CD4-positive, alpha-beta T cell treated with Interleukin-10 for 1 hour (primary cell): ENCODE measurements around the gene LIN9.
"Not testable (repeated sequence)": the region's sequence is repeated elsewhere in the genome, so short reads cannot be mapped to it uniquely, and the experiment has no call there.

ENCODE experiments used
- DNase-seq: peaks from one replicate; pipeline ENCODE4 v3.0.0-alpha.2; 2020

The LIN9 gene

DNA sequence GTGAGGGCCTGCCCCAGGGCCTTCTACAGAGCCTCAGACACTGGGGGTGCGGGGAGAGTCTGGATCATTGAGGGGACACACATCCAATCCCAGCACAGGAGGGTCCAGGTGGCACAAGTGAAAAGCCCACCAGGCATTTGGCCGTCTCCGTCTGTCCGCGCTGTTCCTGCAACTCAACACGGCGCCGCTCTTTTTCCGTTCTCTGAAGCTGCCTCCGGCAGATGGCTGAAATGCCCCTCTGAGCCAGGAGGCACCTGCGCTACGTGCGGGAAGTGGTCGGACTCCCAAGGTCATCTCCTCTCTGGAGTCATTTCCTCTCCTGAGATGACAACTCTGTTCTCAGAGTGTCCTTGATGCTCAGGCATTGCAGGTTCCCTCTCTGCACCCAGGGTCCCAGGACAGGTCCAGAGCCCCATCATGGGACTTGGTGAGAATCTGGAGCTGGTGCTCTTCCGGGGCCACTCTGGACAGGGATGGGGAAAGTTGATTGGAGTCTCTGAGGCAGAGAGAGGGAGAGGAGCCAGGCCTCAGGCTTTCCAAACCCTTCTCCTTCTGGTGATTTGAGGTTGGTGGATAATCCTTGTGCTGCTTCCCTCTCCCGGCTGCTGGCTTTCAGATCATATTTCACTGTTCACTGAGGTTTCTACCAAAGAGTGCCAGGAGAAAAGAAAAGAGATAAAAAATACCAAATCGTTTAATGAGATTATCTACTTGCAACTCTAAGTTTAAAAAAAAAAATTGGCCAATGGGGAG is 99.5 kb downstream of the LIN9 start:
- no peak for DNase-seq

DNA sequence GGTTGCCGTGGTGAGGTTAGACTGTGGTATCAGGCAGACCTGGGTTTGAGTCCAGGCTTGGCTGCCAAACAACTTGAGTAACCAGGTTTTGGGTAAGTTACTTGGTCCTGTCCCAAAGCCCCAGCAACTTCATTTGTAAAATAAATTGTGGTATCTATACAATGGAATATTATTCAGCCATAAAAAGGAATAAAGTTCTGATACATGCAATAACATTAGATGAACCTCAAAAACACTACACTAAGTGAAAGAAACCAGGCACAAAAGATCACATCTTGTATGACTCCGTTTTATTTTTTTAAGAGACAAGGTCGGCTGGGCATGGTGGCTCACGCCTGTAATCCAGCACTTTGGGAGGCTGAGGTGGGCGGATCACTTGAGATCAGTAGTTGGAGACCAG is 101.9 kb downstream of the LIN9 start:
- no peak for DNase-seq

DNA sequence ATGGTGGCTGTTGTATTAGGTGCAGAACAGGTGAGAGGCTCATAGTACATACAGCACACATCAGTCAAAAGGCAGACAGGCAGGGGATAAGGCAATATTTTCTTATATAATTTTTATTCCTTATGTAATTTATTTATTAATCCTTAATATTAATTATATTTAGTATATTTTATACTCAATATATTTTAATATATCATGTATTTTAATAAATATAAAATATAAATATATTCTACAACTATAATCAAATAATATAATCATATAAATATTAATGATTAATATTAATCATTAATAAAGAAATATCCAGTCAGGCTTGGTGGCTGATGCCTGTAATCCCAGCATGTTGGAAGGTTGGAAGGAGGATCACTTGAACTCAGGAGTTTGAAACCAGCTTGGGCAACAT is 104.8 kb downstream of the LIN9 start:
- DNase-seq: no peak

GRCh38 chr1:226203655-226204054 is 105.3 kb downstream of the LIN9 start:
- no peak for DNase-seq

GRCh38 chr1:226203240-226203639 is 105.7 kb downstream of the LIN9 start:
- no peak for DNase-seq

- not testable (repeated sequence) for DNase-seq
These were observed 106.3 kb downstream of the LIN9 start for GRCh38 chr1:226202666-226203065.

DNA sequence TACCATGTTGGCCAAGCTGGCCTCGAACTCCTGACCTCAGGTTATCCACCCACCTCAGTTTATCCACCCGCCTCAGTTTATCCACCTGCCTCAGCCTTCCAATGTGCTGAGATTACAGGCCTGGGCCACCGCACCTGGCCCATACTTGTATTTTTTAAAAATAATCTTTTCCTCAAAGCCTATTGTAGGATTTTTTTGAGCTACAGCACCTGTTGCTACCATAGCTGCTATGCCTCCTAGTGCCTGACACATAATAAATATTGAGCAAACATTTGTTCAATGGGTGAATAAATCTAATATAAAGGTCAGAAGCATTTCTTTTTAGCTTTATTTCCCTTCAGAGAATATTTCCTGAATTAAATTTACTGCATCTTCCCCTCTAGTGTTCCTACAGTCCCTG is 106.7 kb downstream of the LIN9 start:
- DNase-seq: no peak

DNA sequence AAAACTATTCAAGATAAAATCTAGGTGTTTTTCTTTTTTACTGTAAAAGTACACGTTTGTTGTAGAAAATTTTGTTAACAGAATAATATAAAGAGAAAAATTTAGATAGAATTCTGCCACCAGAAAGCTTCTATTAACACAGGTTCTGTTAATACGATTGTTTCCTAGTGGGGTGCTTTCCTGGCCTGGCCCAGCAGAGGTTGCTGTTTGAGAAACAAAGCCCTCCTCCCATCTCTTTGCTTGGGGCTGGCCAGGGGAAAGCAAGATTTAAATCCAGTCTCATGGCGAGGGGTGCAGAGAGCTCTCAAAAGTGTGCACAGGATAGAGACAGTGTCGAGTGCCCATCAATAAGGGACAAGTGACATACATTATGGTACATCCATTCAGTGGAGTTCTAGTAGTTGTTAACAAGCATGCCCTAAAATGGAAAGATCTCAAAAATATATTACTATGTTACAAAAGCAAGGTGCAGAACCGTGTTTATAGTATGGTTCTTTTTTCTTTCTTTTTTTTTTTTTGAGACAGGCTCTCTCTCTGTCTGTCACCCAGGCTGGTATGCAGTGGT is 107.9 kb downstream of the LIN9 start:
- no peak for DNase-seq

DNA sequence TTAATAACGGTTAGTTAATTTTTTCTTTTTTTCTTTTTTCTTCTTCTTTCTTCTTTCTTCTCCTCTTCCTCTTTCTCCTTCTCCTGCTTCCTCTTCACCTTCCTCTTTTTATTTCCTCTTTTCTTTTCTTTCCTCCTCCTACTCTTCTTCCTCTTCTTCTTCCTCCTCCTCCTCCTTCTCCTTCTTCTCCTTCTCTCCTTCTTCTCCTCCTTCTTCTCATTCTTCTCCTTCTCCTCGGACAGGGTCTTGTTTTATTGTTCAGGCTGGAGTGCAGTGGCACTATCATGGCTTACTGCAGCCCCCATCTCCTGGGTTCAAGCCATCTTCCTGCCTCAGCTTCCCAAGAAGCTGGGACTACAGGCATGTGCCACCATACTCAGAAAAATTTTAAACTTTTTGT is 109.0 kb downstream of the LIN9 start:
- no peak for DNase-seq

DNA sequence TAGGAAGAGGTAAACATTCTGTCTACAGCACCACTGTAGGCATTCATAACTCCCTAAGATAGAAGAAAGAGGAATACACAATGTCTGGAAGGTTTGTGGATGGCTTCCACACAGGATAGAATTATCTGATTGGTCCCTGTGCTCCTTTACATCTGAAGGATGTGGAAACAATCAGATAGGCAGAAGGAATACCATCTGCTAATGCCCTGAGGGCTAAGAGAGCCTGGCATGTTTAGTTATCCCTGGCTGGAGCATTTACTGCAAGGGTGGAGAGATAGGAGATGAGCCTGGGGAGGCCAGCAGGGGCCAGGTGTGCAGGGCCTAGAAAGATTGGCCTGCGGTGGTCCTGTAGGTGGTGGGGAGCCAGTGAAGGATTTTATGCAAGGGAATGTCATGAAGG is 113.8 kb downstream of the LIN9 start:
- DNase-seq: no peak

DNA sequence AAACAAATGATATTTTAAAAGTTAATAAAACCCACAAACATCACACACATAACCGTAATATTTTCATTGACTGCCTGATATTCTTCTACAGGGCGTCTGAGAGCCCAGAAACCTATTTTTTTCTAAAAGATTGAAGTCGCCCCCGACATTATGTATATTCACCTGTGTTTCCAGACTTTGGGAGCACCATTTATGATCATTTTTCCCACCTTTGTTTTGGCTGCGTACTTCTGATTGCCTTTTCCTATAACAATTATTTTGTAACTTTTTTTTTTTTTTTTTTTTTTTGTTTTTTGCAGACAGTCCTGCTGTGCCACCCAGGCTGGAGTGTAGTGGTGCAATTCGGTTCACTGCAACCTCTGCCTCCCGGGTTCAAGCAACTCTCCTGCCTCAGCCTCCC is 121.6 kb downstream of the LIN9 start:
- DNase-seq: no peak

DNA sequence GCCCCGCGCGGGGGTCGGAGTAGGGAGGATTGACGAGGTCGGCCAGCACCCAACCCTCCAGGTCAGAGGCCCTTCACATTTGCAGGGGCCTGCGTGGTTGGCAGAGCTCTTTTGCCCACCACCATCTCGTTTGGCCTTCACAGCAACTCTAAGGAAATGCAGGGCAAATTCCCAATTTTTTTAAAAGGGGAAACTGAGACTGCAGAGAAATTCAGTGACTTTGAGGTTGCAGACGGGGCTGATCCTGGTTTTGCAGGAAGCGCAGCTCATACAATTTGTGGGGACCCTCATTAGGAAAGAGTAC is 122.0 kb downstream of the LIN9 start:
- DNase-seq: no peak

GRCh38 chr1:226186124-226187018 is 122.6 kb downstream of the LIN9 start, which contains the start of gene ACBD3:
ACBD3 (minus strand) TSS chr1:226186741; CDS start chr1:226186675, 66 bp downstream.
- peak; percentile 85 for DNase-seq

DNA sequence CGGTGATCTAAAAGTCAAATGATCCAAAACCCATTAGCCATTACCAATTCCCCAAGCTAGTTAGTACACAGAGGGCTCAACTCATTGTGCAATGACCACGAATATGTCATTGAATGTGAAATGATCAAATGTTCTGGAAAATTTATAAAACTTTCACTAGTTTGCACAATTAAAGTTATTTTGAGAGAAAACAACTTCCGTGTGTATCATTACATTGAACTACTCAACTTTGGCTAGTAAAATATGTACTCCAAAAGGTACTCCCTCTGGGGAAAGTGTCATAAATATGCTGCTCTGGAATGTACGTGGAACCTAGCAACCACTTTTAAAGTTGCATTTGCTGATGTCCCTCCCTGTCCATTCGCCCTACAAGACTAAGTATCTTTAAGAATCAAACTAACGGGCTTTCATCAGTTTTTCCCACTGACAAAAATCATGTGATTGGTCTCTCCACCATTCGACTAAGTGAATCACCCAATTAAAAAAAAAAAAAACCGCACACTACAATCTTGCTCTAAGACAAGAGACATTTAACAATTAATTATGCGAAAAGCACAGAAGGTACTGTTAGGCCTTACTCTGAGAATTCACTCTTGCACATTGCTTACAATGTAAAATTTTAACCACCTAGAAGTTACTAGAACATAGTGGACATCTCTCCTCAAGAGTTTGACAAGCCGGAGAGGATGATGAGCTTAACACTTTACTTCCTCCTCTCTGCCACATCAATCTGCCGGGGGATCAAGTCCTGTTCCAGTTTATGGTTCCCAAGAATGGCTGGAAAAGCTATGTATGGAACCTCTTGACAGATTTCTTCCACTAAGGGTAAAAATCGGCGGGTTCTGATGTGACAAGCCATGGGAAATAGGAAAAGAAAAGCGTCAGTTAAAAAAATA is 123.6 kb downstream of the LIN9 start:
- DNase-seq: peak; percentile 1

GRCh38 chr1:226181996-226182714 is 126.8 kb downstream of the LIN9 start:
- DNase-seq: no peak
